D341Med (cell line): ENCODE results near the gene LHX6.
A peak's percentile ranks its signal among the peaks of the same experiment; 100 is the strongest.

Experiments
- DNase-seq: peaks from one replicate; pipeline ENCODE4 v3.0.0; 2012; ENCODE audit warnings: low spot score

The LHX6 gene

GRCh38 chr9:122216138-122216797 lies 12.5 kb downstream of the LHX6 start:
- no peak for DNase-seq

GRCh38 chr9:122215663-122216062 lies 13.1 kb downstream of the LHX6 start:
- no peak for DNase-seq

- DNase-seq: no peak
Measured at GRCh38 chr9:122214507-122214906, 14.2 kb downstream of the LHX6 start.

- DNase-seq: peak; percentile 95
Measured at GRCh38 chr9:122213589-122214413, 15.0 kb downstream of the LHX6 start.

- DNase-seq: no peak
Measured at GRCh38 chr9:122213102-122213588, 15.6 kb downstream of the LHX6 start.

- DNase-seq: no peak
Measured at GRCh38 chr9:122212473-122213004, 16.2 kb downstream of the LHX6 start.

- DNase-seq: no peak
Measured at GRCh38 chr9:122209451-122209850, 19.3 kb downstream of the LHX6 start.

- DNase-seq: no peak
Measured at GRCh38 chr9:122207096-122207495, 21.7 kb downstream of the LHX6 start.

- no peak for DNase-seq
Measured at GRCh38 chr9:122206118-122207046, 22.4 kb downstream of the LHX6 start.

- DNase-seq: no peak
Measured at GRCh38 chr9:122205176-122205575, 23.6 kb downstream of the LHX6 start.

- no peak for DNase-seq
Measured at GRCh38 chr9:122204491-122204890, 24.3 kb downstream of the LHX6 start.

- DNase-seq: no peak
Measured at GRCh38 chr9:122204055-122204454, 24.7 kb downstream of the LHX6 start.

- DNase-seq: no peak
Measured at GRCh38 chr9:122202111-122202510, 26.6 kb downstream of the LHX6 start.

- no peak for DNase-seq
Measured at GRCh38 chr9:122201641-122202040, 27.1 kb downstream of the LHX6 start.

- no peak for DNase-seq
Measured at GRCh38 chr9:122200960-122201595, 27.7 kb downstream of the LHX6 start.

GRCh38 chr9:122197882-122198281 lies 30.9 kb downstream of the LHX6 start:
- no peak for DNase-seq

GRCh38 chr9:122197426-122197825 lies 31.3 kb downstream of the LHX6 start:
- DNase-seq: no peak

GRCh38 chr9:122195875-122196274 lies 32.9 kb downstream of the LHX6 start:
- no peak for DNase-seq

GRCh38 chr9:122193651-122194050 lies 35.1 kb downstream of the LHX6 start:
- no peak for DNase-seq

- DNase-seq: no peak
Measured at GRCh38 chr9:122192914-122193525, 35.7 kb downstream of the LHX6 start.

GRCh38 chr9:122192261-122192875 lies 36.4 kb downstream of the LHX6 start:
- no peak for DNase-seq
